ENCODE data around the gene CETN1.
A peak's percentile ranks its signal among the peaks of the same experiment; 100 is the strongest.

CETN1 gene

GRCh38 chr18:623761-624620 is 43.8 kb downstream of the CETN1 start:
- DNase-seq (ENCODE audit: low read depth) = peak; percentile 25

- DNase-seq (ENCODE audit: low read depth) = no peak
Measured at GRCh38 chr18:627231-627630, 47.1 kb downstream of the CETN1 start.

GRCh38 chr18:629269-630150 is 49.3 kb downstream of the CETN1 start:
- DNase-seq (ENCODE audit: low read depth) = no peak

GRCh38 chr18:631560-631959 is 51.4 kb downstream of the CETN1 start:
- DNase-seq (ENCODE audit: low read depth) = no peak
